ENCODE data around the gene PNPLA7.

The PNPLA7 gene

GRCh38 chr9:137431416-137431931 is 118.7 kb downstream of the PNPLA7 start:
- no peak for DNase-seq

- DNase-seq: no peak
Observed at GRCh38 chr9:137430723-137431415, 119.3 kb downstream of the PNPLA7 start.

DNA sequence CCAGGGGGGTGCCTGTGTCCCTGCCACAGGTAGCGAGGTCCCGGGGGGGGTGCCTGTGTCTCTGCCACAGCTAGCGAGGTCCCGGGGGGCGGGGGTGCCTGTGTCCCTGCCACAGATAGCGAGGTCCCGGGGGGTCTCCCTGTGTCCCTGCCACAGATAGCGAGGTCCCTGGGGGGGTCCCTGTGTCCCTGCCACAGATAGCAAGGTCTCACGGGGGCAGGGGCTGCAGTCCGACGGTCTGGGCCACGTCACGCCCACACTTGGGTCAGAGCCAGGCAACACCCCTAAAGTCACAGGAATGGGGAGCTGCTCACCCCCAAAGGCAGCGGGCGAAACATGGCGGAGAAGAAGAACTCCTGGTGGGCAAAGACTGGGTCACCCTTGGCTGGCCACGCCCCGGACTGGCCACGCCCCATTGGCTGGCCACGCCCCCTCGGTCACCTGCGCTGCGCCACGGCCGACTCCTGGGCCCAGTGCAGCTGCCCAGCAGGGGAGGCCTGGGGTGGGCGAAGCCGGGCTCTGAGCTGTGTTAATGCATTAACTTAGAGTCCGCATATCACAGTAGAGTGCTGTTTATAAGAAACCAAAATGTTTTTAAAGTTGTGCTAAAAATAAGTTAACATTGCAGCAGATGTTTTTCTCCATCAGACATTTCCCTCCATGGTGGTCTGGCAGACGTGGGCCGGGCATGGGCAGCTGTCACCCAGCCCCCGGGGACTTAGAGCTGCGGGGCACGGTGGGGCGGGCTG is 120.1 kb downstream of the PNPLA7 start:
- no peak for DNase-seq

DNA sequence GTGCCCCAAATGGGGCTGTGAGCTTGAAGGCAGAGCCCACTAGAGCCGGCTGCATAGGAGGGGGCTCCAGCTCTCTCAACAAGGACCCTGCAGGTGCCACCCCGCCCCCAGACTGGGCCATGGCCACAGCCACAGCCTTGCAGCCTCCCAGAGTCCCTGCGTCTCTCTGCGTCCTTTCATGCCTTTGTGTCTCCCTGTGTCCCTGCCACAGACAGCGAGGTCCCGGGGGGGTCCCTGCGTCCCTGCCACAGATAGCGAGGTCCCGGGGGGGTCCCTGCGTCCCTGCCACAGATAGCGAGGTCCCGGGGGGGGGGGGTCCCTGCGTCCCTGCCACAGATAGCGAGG is 120.7 kb downstream of the PNPLA7 start:
- no peak for DNase-seq

- DNase-seq: no peak
Observed at GRCh38 chr9:137428841-137429545, 121.2 kb downstream of the PNPLA7 start.

GRCh38 chr9:137428311-137428630 is 121.9 kb downstream of the PNPLA7 start:
- DNase-seq: no peak

GRCh38 chr9:137427454-137428310 is 122.5 kb downstream of the PNPLA7 start:
- DNase-seq: no peak

- DNase-seq: no peak
Observed at GRCh38 chr9:137426018-137426681, 124.1 kb downstream of the PNPLA7 start.

- DNase-seq: no peak
Observed at GRCh38 chr9:137423514-137424291, 126.5 kb downstream of the PNPLA7 start.

- DNase-seq: peak; percentile 95
Observed at GRCh38 chr9:137422604-137423513, 127.3 kb downstream of the PNPLA7 start, which contains the start of the genes EXD3 and NOXA1. Gene EXD3, minus strand, starts transcription at chr9:137423162. Its CDS starts 27,805 bp downstream, at chr9:137395357. Gene NOXA1, plus strand, starts transcription at chr9:137423393. Its CDS starts 137 bp downstream, at chr9:137423530.

- DNase-seq: no peak
Observed at GRCh38 chr9:137421838-137422603, 128.2 kb downstream of the PNPLA7 start.

DNA sequence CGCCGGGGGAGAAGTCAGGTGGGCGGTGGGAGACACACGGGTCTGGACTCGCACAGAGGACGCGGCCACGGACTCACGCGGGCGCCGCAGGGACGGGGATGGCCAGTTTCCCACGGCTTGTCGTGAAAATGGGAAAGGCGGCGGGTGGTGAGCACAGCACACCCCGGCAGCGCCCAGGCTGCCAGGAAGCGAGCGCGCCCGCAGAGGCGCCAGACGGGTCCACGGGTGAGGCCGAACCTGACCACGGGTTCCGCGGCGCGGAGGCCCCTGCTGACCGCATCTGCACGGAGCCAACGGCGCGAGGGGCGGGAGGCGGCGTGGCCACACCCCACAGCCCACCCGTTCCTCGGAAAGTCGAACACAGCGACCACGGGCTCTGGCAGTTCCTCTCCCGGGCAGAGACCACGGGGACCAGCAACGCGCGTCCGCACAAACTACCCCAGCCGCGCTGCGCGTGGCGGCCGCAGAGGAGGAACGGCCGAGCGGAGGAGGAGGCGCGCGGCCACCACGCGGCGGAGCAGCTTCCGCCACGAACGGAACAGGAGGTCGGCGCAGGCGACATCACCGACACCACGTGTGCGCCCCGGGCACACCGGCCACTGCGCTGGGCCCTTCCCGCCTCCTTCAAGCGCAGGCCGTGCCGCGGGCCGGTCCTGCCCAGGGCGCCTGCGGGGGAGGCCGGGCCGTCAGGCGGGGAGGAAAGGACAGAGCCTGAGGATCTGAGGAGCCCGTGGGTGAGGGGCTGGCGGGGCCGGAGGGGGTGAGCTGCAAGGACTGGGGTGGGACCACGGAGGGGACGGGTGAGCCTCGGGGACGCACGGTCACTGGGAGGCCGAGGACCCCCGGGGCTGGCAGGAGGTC is 132.8 kb downstream of the PNPLA7 start:
- no peak for DNase-seq

DNA sequence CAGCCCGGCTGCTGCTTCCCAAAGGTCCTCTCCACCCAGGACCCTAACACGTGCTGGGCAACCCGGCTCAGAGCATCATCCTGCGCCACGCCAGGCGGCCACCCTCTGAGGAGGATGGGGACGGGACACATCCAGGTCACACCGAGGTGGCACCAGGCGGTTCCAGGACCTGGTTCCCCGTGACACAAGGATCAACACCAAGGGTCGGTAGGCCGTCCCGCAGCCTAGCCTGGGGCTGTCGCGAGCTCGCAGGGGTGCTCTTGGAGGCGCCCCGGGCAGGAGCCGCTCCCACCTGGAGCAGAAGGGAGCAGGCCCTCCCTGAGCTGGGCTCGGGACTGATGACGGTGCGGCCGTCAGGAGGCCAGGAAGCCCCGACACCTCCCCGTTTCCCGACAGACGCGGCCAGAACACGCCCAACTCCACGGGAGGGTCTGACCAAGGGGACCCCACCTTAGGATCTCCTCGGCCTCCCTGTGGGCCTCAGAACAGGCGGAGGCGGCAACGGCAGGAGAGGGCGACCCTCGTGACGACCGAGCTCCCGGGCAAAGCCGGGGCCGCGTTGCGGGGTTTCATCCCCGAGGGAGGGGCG is 133.5 kb downstream of the PNPLA7 start:
- DNase-seq: no peak

- no peak for DNase-seq
Observed at GRCh38 chr9:137416006-137416562, 134.1 kb downstream of the PNPLA7 start.

DNA sequence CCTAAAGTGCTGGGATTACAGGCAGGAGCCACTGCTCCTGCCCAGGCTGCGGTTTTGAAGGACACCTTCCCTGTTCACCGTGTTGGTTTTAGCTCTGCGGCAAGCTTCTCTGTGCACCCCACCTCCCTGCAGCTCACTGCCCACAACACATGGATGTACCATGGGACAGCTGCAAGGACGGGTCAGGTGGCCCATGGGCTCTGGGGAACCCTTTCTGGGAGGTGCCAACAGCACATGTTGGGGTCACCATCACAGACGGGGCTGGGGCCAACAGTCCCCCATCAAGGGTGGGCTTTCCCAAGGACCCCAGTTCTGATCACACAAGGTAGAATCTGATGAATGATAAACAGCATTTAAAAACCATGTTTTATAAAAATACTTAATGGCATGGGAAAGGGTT is 134.8 kb downstream of the PNPLA7 start:
- no peak for DNase-seq

GRCh38 chr9:137412431-137412830 is 137.8 kb downstream of the PNPLA7 start:
- no peak for DNase-seq

DNA sequence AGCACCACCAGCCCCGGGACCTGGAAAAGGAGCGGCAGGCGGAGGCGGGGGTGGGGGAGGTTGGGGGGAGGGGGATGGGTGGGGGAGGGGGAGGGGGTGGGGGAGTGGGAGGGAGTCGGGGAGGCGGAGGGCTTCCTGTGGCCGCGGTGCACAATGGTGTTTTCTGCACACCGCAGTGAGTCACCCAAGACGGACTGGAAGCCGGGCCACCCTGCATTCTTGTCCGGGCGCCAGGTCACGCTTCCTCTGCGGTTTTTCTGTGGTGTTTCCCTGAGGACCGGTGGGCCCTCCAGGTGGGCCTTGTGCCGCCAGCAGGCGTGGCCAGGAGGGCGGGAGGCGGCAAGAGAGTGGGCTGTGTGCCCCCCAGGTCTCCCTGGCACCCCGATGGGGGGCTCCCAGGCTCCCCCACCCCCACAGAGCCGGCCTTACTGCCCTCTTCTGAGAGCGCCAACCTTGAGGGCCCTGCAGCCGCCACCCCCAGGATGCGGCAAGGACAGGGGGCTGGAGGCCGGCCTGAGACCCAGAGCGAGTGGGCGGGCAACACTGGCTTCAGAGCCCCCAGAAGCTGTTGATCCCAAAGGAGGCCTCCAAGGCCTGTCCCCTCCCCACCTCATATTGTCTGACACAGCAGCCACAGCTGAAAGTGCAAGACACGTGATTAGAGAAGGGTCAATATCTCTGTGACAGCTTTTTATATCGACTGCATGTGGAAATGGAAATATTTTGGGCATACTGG is 138.4 kb downstream of the PNPLA7 start:
- DNase-seq: peak; percentile 33

Data from stimulated activated CD4-positive, alpha-beta T cell treated with anti-CD3 and anti-CD28 coated beads, Interleukin-4, amount 100 ng/mL, for 1 hour (primary cell).